Breast epithelium (tissue), 4 donors: ENCODE measurements around the gene TRAF3. TPM values are rescaled to one million over a fixed set of nuclear protein-coding genes. Genes with fewer than 3 reads are reported as not detected.

Source experiments
- DNase-seq, 2 donors: peaks; one replicate each; pipeline ENCODE4 v3.0.0-alpha.2; 2019; ENCODE audit warnings: low spot score in 2 of 2
- H3K27ac ChIP-seq, 2 donors: fragments of 200-600 bp; sonication (generic) in 1 of 2; one replicate each; pipeline ENCODE4 v1.5.1; 2016 to 2019; ENCODE audit warnings: mild to moderate bottlenecking in 1 of 2
- H3K27me3 ChIP-seq, 2 donors: fragments of 200-600 bp; sonication (generic) in 1 of 2; one replicate each; pipeline versions ENCODE4 v1.5.1 to v1.6.0; 2017 to 2019; ENCODE audit warnings: control low read depth in 1 of 2, mild to moderate bottlenecking in 1 of 2
- H3K36me3 ChIP-seq: fragments of 200-600 bp; one replicate; pipeline ENCODE4 v1.5.1; 2019
- H3K4me1 ChIP-seq, 2 donors: fragments of 200-600 bp; sonication (generic); one replicate each; pipeline ENCODE4 v1.5.1; 2016 to 2019; ENCODE audit warnings: control low read depth in 1 of 2
- H3K4me3 ChIP-seq, 3 donors: fragments of 200-600 bp; sonication (generic); 1 replicate in 2 of 3; 2 replicates in 1 of 3; pipeline ENCODE4 v1.5.1; 2016 to 2019; ENCODE audit warnings: mild to moderate bottlenecking in 3 of 3, moderate library complexity in 2 of 3
- H3K9me3 ChIP-seq, 2 donors: fragments of 200-600 bp; sonication (generic) in 1 of 2; one replicate each; pipeline ENCODE4 v1.5.1; 2016 to 2019; ENCODE audit warnings: control low read depth in 1 of 2
- CTCF ChIP-seq, 3 donors: fragments of 450-650 bp; IDR thresholded peaks; one replicate each; pipeline ENCODE4 v1.5.1; 2016 to 2017; ENCODE audit warnings: antibody characterized with exemption in 3 of 3, mild to moderate bottlenecking in 3 of 3, moderate library complexity in 3 of 3
- POLR2A ChIP-seq: fragments of 450-650 bp; IDR thresholded peaks from one replicate; pipeline ENCODE4 v1.6.1; 2016; ENCODE audit warnings: antibody characterized with exemption, mild to moderate bottlenecking, moderate library complexity
- POLR2AphosphoS5 ChIP-seq, 3 donors: sonication (generic); formaldehyde crosslinking; IDR thresholded peaks; one replicate each; pipeline ENCODE4 v1.6.1; 2017; ENCODE audit warnings: antibody characterized with exemption in 3 of 3
- intact Hi-C: fragments of 100-400 bp; cut with DNase I; formaldehyde crosslinking; loops from one replicate; pipeline ENCODE4 v1.15.1; 2023; ENCODE audit warnings: low total_unique reads
- total RNA-seq, 3 donors: library from RNA; depleted of rRNA; stranded (reverse); fragments of >200 nt; gene quantifications; one replicate each; pipeline ENCODE4 v1.1.0, GENCODE V29; 2016

TRAF3 gene
- total RNA-seq, 3 donors from 2014 or later: 13.1 to 15.7 (median 14.6) TPM

- no peaks in the 10 kb centered on the region for H3K36me3 ChIP-seq
- no peaks in the 10 kb centered on the region for H3K27me3 ChIP-seq
- DNase-seq: no peak
- TF ChIP-seq POLR2A: no peak
- no peak for TF ChIP-seq POLR2AphosphoS5 (IDR thresholded peaks at IDR 0.05)
- no peak for TF ChIP-seq CTCF (IDR thresholded peaks at IDR 0.05)
- H3K9me3 ChIP-seq: no peaks in the 10 kb centered on the region
- intact Hi-C loops: no loop called here
- no peaks in the 10 kb centered on the region for H3K4me1 ChIP-seq
- no peak overlapping the region for H3K27ac ChIP-seq
- H3K4me3 ChIP-seq: no peak overlapping the region
Observed at GRCh38 chr14:102911541-102911951, 134.3 kb downstream of the TRAF3 start.

- TF ChIP-seq POLR2A (no peak), CTCF (IDR thresholded peaks at IDR 0.05) (no peak)
- no peak overlapping the region for H3K27ac ChIP-seq
- H3K4me3 ChIP-seq: no peak overlapping the region
- H3K9me3 ChIP-seq: no peaks in the 10 kb centered on the region
- intact Hi-C loops: no loop called here
- no peaks in the 10 kb centered on the region for H3K4me1 ChIP-seq
- H3K27me3 ChIP-seq: no peaks in the 10 kb centered on the region
- no peaks in the 10 kb centered on the region for H3K36me3 ChIP-seq
- DNase-seq: no peak
Observed at GRCh38 chr14:102911991-102912761, 134.9 kb downstream of the TRAF3 start.

- no peaks in the 10 kb centered on the region for H3K36me3 ChIP-seq
- no peaks in the 10 kb centered on the region for H3K9me3 ChIP-seq
- H3K4me3 ChIP-seq: no peak overlapping the region
- intact Hi-C loops: no loop called here
- H3K4me1 ChIP-seq: no peaks in the 10 kb centered on the region
- DNase-seq: no peak
- TF ChIP-seq CTCF (IDR thresholded peaks at IDR 0.05) (no peak), POLR2AphosphoS5 (IDR thresholded peaks at IDR 0.05) (no peak), POLR2A (no peak)
- no peaks in the 10 kb centered on the region for H3K27me3 ChIP-seq
- no peak overlapping the region for H3K27ac ChIP-seq
Observed at GRCh38 chr14:102913341-102914211, 136.3 kb downstream of the TRAF3 start.

DNA sequence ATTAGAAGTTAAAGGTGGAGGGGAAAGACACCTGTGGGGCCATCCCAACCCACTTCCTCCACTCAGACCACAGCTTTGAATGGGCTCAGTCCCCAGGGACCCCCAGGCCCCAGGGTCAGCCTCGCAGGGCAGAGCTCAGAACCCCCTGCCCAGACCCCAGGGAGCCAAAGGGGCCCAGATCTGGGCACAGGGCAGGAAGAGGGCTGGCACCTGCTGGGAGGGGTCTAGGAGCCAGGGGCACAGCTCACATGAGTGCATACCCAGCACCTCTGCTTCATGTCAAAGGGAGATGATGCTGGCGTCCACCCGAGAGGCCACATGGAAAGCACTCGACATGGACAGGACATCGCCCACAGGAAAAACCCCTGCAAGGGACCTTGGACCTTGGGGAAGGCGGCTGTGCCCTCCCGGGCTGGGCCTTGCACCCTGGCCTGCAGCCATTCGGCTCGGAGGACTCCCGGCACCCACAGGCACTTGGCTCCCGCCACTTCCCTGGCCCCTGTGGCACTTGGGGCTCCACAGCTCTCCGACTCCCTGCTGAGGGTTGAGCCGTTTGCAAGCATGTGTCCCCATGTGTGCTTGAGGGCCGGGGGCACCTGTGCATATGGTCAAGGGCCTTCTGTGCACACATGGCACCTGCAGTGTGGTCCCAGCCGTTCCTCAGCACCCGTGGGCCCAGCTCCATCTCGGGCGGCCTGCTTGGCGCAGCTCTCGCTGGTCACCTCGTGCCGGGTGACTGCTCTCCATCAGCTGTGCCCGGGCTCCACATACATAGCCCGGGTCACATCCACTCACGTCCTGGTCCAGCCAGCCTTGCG is 137.4 kb downstream of the TRAF3 start:
- intact Hi-C loops: no loop called here
- no peak overlapping the region for H3K27ac ChIP-seq
- no peaks in the 10 kb centered on the region for H3K4me1 ChIP-seq
- TF ChIP-seq POLR2AphosphoS5 (IDR thresholded peaks at IDR 0.05) (no peak), POLR2A (no peak), CTCF (IDR thresholded peaks at IDR 0.05) (no peak)
- H3K4me3 ChIP-seq: no peak overlapping the region
- no peaks in the 10 kb centered on the region for H3K9me3 ChIP-seq
- no peaks in the 10 kb centered on the region for H3K36me3 ChIP-seq
- no peak for DNase-seq
- no peaks in the 10 kb centered on the region for H3K27me3 ChIP-seq
